SU-DHL-6 (cell line): Measurements from ENCODE around the gene FGL2.

Source experiments
- EZH2phosphoT487 ChIP-seq: fragments of 200-600 bp; sonication (generic), shearing (Covaris generic); conservative IDR thresholded peaks from 2 replicates; pipeline ENCODE4 v1.6.1; 2018; ENCODE audit warnings: mild to moderate bottlenecking, antibody characterized with exemption, low read length, moderate library complexity, mixed read lengths
- TF ChIP-seq, protein P1 (sequence below): fragments of 200-600 bp; sonication (generic); IDR thresholded peaks from one replicate; pipeline ENCODE4 v1.5.1; 2017; ENCODE audit warnings: antibody characterized with exemption, mild to moderate bottlenecking, low read length, moderate library complexity; ENCODE audit not compliant: insufficient read depth, poor library complexity, severe bottlenecking

DNA sequence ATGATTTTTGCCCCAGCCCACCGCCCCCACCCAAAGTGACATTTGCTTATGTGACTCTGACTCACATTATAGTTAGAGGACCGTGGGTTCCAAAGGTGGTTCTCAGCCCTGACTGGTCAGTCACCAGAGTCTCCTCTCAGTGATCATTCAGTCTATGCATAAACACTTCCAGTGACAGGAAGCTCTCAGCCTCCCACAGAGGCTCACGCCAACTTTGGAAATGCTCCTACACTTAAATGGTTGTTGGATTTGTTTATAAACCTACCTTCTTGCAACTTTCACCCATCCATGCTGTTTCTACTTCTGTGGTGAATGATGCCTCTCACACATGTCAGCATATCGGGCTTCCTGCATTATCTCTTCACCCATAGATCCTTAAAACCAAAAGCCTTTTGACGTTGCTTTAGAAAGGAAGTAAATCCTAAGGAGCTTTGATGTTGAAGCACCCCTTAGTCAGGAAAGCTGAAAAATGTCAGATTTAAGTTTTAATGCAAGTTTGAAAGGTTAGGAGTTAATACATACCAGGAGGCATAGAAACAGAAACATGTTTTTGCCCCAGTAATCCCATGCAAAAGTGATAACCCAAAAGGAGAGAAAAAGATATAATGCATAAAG is 46.5 kb upstream of the FGL2 start:
- TF ChIP-seq, protein P1, sequence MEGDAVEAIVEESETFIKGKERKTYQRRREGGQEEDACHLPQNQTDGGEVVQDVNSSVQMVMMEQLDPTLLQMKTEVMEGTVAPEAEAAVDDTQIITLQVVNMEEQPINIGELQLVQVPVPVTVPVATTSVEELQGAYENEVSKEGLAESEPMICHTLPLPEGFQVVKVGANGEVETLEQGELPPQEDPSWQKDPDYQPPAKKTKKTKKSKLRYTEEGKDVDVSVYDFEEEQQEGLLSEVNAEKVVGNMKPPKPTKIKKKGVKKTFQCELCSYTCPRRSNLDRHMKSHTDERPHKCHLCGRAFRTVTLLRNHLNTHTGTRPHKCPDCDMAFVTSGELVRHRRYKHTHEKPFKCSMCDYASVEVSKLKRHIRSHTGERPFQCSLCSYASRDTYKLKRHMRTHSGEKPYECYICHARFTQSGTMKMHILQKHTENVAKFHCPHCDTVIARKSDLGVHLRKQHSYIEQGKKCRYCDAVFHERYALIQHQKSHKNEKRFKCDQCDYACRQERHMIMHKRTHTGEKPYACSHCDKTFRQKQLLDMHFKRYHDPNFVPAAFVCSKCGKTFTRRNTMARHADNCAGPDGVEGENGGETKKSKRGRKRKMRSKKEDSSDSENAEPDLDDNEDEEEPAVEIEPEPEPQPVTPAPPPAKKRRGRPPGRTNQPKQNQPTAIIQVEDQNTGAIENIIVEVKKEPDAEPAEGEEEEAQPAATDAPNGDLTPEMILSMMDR, result no peak
- no peak for TF ChIP-seq EZH2phosphoT487
